Esophagus muscularis mucosa (tissue), 4 donors: ENCODE results near the gene TPCN1. TPM values are rescaled to one million over a fixed set of nuclear protein-coding genes. Genes with fewer than 3 reads are reported as not detected.

Source experiments
- DNase-seq: peaks from one replicate; pipeline ENCODE4 v3.0.0-alpha.2; 2017; ENCODE audit errors: extremely low spot score
- H3K27ac ChIP-seq, 4 donors: fragments of 200-600 bp; sonication (generic); replicated peaks in 1 of 4; 1 replicate in 3 of 4; 2 replicates in 1 of 4; pipeline ENCODE4 v1.5.1; 2016 to 2019; ENCODE audit warnings: mild to moderate bottlenecking in 1 of 4
- H3K27me3 ChIP-seq, 4 donors: fragments of 200-600 bp; sonication (generic); one replicate each; pipeline versions ENCODE4 v1.5.1 to v1.6.0; 2016 to 2019
- H3K36me3 ChIP-seq, 4 donors: fragments of 200-600 bp; sonication (generic); one replicate each; pipeline ENCODE4 v1.5.1; 2016 to 2019
- H3K4me1 ChIP-seq, 4 donors: fragments of 200-600 bp; sonication (generic); one replicate each; pipeline ENCODE4 v1.5.1; 2016 to 2019
- H3K4me3 ChIP-seq, 4 donors: fragments of 200-600 bp; sonication (generic); 1 replicate in 2 of 4; 2 replicates in 2 of 4; pipeline ENCODE4 v1.5.1; 2016 to 2019; ENCODE audit warnings: mild to moderate bottlenecking in 4 of 4, moderate library complexity in 1 of 4
- H3K9me3 ChIP-seq, 4 donors: fragments of 200-600 bp; sonication (generic); 1 replicate in 3 of 4; 2 replicates in 1 of 4; pipeline ENCODE4 v1.5.1; 2016 to 2019
- EP300 ChIP-seq: sonication (generic); formaldehyde crosslinking; IDR thresholded peaks from one replicate; pipeline ENCODE4 v1.6.1; 2017; ENCODE audit warnings: antibody characterized with exemption
- POLR2A ChIP-seq: fragments of 450-650 bp; IDR thresholded peaks from one replicate; pipeline ENCODE4 v1.6.1; 2017; ENCODE audit warnings: antibody characterized with exemption, moderate library complexity, mild to moderate bottlenecking, low read depth
- POLR2AphosphoS5 ChIP-seq, 2 donors: sonication (generic); formaldehyde crosslinking; IDR thresholded peaks; one replicate each; pipeline ENCODE4 v1.6.1; 2017; ENCODE audit warnings: antibody characterized with exemption in 2 of 2
- WGBS: methylation state at CpG from one replicate; pipeline ENCODE4 v1.1.5; 2018; 5-methylcytosine and 5-hydroxymethylcytosine counted together
- intact Hi-C: fragments of 100-400 bp; cut with DNase I; formaldehyde crosslinking; loops from one replicate; pipeline ENCODE4 v1.15.1; 2023
- total RNA-seq, 4 donors: library from RNA; depleted of rRNA; stranded (reverse); fragments of >200 nt; gene quantifications; one replicate each; pipeline versions ENCODE4 v1.1.0 to v1.2.1, GENCODE V29; 2016
- TF ChIP-seq, protein P1 (sequence below), 3 experiments: fragments of 200-600 bp in 2 of 3; fragments of 450-650 bp in 1 of 3; sonication (generic) in 2 of 3; IDR thresholded peaks; one replicate each; pipeline ENCODE4 v1.5.1; 2017 to 2019; ENCODE audit warnings: antibody characterized with exemption in 3 of 3, mild to moderate bottlenecking in 2 of 3, moderate library complexity in 1 of 3

Gene TPCN1
- total RNA-seq, 4 donors from 2014 or later = 31.1 to 54.0 (median 34.5) TPM

DNA sequence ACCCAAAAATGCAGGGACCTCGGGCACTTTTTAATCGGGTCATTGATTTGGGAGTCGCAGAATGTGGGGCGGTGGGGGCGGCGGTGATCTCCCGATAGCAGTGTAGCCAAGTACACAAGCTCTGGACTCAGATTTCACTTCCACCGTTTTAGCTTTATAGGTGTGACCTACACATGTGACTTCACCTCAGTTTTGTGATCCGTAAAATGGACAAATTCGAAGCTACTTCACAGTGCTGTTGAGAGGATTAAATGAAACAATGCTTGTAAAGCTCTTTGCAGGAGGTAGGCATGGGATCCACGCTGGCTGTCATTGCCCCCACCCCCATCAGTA is 35.3 kb upstream of the TPCN1 start:
- H3K9me3 ChIP-seq = no peaks in the 10 kb centered on the region
- DNase-seq = no peak
- no peak for TF ChIP-seq POLR2AphosphoS5 (IDR thresholded peaks at IDR 0.05)
- TF ChIP-seq, protein P1, sequence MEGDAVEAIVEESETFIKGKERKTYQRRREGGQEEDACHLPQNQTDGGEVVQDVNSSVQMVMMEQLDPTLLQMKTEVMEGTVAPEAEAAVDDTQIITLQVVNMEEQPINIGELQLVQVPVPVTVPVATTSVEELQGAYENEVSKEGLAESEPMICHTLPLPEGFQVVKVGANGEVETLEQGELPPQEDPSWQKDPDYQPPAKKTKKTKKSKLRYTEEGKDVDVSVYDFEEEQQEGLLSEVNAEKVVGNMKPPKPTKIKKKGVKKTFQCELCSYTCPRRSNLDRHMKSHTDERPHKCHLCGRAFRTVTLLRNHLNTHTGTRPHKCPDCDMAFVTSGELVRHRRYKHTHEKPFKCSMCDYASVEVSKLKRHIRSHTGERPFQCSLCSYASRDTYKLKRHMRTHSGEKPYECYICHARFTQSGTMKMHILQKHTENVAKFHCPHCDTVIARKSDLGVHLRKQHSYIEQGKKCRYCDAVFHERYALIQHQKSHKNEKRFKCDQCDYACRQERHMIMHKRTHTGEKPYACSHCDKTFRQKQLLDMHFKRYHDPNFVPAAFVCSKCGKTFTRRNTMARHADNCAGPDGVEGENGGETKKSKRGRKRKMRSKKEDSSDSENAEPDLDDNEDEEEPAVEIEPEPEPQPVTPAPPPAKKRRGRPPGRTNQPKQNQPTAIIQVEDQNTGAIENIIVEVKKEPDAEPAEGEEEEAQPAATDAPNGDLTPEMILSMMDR (IDR thresholded peaks at IDR 0.05) = no peak
- no peak for TF ChIP-seq POLR2A
- TF ChIP-seq EP300 = no peak
- peak overlapping the region; percentile 67 to 98 (median 92) for H3K4me3 ChIP-seq
- H3K27ac ChIP-seq = peak overlapping the region; percentile 91 to 98 (median 95)
- intact Hi-C loops = loop anchor here (2.0 kb wide), 1 partner anchor 35 kb away; the partner anchor contains the start of gene TPCN1
- peaks cover 23 to 41% (median 36%) of the 10 kb centered on the region in 4 donors for H3K4me1 ChIP-seq
- 10% methylated on average over 10 of the region's 11 CpGs for WGBS
- H3K36me3 ChIP-seq = peaks cover under 1 to 32% (median 19%) of the 10 kb centered on the region in 4 donors
- H3K27me3 ChIP-seq = no peaks in the 10 kb centered on the region

DNA sequence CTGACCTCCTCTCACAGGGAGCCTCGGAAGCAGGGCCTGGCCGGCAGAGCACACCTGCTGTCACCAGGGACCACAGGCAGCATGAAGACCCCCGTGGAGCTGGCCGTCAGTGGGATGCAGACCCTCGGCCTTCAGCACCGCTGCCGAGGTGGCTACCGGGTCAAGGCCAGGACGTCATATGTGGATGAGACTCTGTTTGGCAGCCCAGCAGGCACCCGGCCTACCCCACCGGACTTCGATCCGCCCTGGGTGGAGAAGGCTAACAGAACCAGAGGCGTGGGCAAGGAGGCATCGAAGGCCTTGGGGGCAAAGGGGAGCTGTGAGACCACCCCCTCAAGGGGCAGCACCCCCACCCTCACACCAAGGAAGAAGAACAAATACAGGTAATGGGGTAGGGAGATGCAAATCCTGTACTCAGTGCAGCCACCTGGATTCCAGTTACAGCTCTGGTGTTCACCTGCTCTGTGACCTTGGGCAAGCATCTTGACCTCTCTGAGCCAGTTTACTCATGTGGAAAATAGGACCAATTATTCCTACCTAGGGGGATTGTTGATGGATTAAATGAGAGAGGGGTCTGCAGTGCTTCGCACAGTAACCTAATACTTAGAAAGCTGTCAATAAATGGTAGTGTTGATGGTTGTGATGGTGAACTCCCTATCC is 34.5 kb upstream of the TPCN1 start:
- Histone ChIP-seq H3K9me3 (no peaks in the 10 kb centered on the region), H3K4me1 (peaks cover 23 to 41% (median 36%) of the 10 kb centered on the region in 4 donors), H3K27me3 (no peaks in the 10 kb centered on the region), H3K36me3 (peaks cover 2 to 36% (median 25%) of the 10 kb centered on the region in 4 donors), H3K27ac (peak overlapping the region in 3 of 4 donors; percentile 91 to 98 (median 95)), H3K4me3 (peak overlapping the region; percentile 67 to 98 (median 92))
- WGBS = 84% methylated on average over 14 of the region's 16 CpGs
- TF ChIP-seq POLR2A = no peak
- TF ChIP-seq, protein P1 (IDR thresholded peaks at IDR 0.05) = no peak
- TF ChIP-seq POLR2AphosphoS5 (IDR thresholded peaks at IDR 0.05) = no peak
- no peak for TF ChIP-seq EP300
- DNase-seq = no peak
- intact Hi-C loops = loop anchor here (2.0 kb wide), 1 partner anchor 34 kb away; the partner anchor contains the start of gene TPCN1

DNA sequence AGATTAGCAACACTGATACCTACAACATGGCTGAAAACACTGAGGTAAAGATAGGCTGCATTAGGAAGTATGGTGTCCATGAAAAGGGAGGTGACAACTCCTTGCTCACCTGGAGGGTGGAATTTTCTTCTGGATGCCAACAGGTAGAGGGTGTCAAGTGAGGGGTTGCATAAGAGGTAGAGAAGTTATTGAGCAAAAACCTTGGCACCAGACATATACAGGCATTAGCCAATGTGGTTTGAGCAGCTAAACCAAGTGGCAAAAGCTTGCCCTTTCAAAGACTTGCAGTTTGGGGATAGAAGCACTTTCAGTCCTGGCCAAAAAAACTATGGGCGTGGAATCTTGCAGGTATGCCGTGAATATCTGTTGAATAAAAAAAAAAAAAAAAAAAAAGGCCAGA is 31.9 kb upstream of the TPCN1 start:
- DNase-seq = no peak
- peaks cover 27 to 39% (median 29%) of the 10 kb centered on the region in 4 donors for H3K4me1 ChIP-seq
- WGBS = 89% methylated on average over 2 of the region's 2 CpGs
- peaks cover 4 to 47% (median 33%) of the 10 kb centered on the region in 4 donors for H3K36me3 ChIP-seq
- no peak overlapping the region for H3K4me3 ChIP-seq
- intact Hi-C loops = no loop called here
- H3K9me3 ChIP-seq = no peaks in the 10 kb centered on the region
- TF ChIP-seq POLR2AphosphoS5 (IDR thresholded peaks at IDR 0.05) = no peak
- no peak for TF ChIP-seq POLR2A
- no peak for TF ChIP-seq EP300
- TF ChIP-seq, protein P1 (IDR thresholded peaks at IDR 0.05) = no peak
- no peak overlapping the region for H3K27ac ChIP-seq
- H3K27me3 ChIP-seq = no peaks in the 10 kb centered on the region

DNA sequence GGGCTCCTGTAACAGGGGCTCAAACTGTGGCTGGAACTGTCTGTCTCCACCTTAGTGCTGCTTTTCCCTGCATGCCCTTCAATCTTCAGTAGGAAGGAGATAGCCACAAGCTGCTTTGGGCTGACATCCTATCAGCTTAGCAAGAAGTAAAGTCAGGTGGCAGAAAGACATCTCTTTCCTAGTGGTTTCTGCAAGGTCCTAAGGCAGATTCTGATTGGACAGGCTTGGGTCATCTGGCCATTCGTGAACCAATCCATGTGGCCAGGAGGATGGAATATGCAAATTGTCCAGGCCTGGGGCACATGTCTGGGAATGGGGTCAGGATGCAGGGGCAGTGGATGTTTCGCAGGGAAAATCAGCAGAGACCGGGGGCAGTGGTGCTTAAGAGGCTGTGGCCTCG is 30.5 kb upstream of the TPCN1 start:
- H3K36me3 ChIP-seq = peaks cover 4 to 47% (median 33%) of the 10 kb centered on the region in 4 donors
- no peak for DNase-seq
- 100% methylated on average over 4 of the region's 4 CpGs for WGBS
- no peaks in the 10 kb centered on the region for H3K27me3 ChIP-seq
- H3K9me3 ChIP-seq = no peaks in the 10 kb centered on the region
- TF ChIP-seq POLR2A = no peak
- TF ChIP-seq EP300 = no peak
- TF ChIP-seq, protein P1 (IDR thresholded peaks at IDR 0.05) = no peak
- no peak for TF ChIP-seq POLR2AphosphoS5 (IDR thresholded peaks at IDR 0.05)
- H3K4me1 ChIP-seq = peaks cover 25 to 35% (median 29%) of the 10 kb centered on the region in 4 donors
- intact Hi-C loops = no loop called here
- H3K27ac ChIP-seq = no peak overlapping the region
- no peak overlapping the region for H3K4me3 ChIP-seq
